ENCODE measurements around the gene ITPRIP. TPM values are rescaled to one million over a fixed set of nuclear protein-coding genes. Genes with fewer than 3 reads are reported as not detected.

Gene ITPRIP
- total RNA-seq, 1 experiment from 2014 or later = 5.3 TPM

DNA sequence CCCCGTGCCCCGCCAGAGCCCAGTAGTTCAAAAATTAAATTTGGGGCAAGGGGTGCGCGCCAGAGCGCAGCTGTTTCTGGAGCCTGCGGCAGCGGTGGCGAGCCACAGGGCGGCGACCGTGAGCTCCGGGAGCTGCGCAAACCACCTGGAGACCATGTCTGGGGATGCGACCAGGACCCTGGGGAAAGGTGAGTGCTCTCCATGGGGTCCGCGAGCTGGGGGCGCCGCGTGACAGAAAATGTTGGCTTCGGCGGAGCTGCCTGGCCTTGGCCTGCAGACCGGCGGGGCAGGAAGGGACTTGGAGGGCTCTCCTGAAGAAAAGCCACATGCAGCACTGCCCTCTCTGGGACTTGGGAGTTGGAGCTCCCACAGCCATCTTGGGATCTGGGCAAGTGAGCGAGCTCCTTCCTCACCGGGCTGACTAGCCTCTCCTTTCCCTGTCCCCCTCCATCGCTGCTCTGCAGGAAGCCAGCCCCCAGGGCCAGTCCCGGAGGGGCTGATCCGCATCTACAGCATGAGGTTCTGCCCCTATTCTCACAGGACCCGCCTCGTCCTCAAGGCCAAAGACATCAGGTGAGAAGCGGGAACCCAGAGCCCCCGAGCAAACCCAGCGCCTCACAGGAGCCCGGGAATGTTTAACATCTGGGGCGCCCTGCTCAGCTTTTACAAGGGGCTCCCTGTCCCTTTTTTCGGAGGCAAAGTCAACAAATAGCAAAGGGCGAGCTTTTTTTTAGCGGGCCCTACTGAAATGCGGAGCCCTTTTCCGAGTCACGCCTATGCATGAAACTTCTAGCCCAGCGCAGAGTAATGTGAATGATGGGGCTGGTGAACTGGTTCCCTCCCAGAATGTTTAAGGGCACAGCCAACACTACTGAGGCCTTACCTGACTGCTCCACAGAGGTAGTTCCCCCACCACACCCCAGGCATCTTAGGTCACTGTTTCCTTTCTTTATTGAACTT lies 63.2 kb downstream of the ITPRIP start:
- no peaks in the 10 kb centered on the region for H3K36me3 ChIP-seq
- H3K4me3 ChIP-seq = no peak overlapping the region
- no peaks in the 10 kb centered on the region for H3K9me3 ChIP-seq (replicated peaks)
- no peak for DNase-seq
- H3K27ac ChIP-seq = no peak overlapping the region
- H3K4me1 ChIP-seq = peaks cover 21% of the 10 kb centered on the region
- no peaks in the 10 kb centered on the region for H3K27me3 ChIP-seq

DNA sequence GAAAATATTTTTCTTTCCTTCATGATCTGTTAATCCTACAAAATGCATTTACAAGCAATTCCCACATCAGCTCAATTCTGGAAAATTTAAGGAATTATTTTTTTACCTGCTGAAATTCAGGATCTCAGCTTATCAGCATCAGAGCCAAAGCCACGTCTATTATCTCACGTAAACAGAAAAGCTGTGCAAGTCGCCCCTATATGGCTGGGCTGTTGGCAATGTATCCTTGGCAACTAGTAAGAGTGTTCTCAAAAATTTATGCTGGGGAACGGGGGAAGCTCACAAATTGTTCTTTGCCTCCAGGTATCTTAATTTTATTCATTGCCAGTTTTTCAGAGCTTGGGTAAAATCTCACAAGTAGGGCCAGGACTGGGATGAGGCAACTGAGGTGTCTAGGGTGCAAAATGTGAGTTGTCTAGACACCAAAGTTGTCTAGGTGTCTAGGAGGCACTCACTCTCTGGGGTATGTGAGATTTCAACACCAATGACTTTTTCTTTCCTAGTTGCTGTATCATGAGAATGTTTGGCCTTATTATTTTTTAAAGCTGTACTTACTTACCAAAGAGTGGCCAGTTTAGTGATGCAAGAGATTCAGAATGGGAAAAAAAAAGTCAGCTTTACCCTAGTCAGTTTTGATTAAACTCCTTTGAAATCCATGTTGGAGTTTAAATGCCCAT lies 64.2 kb downstream of the ITPRIP start:
- Histone ChIP-seq H3K4me1 (peaks cover 21% of the 10 kb centered on the region), H3K9me3 (replicated peaks) (no peaks in the 10 kb centered on the region), H3K4me3 (no peak overlapping the region), H3K27ac (no peak overlapping the region), H3K36me3 (no peaks in the 10 kb centered on the region), H3K27me3 (no peaks in the 10 kb centered on the region)
- no peak for DNase-seq

DNA sequence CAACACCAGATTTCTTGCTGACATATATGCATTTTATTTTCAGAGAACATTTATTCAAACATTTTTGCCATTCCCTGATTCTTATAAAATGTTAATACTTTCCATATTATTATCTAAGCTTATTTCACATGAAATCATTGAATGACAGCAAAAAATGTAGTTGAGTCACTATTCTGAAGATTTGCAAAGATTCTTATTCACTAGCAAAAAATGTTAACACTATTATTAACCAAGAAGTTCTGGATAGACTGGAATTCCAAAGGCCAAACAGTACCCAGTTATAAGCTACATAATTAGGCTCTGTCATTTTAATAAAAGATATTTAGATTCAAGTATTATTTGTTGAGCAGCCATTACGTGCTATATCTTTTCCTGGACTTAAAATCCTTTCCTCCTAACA lies 65.0 kb downstream of the ITPRIP start:
- DNase-seq = no peak
- Histone ChIP-seq H3K4me3 (no peak overlapping the region), H3K36me3 (no peaks in the 10 kb centered on the region), H3K27ac (no peak overlapping the region), H3K9me3 (replicated peaks) (no peaks in the 10 kb centered on the region), H3K27me3 (no peaks in the 10 kb centered on the region), H3K4me1 (peaks cover 21% of the 10 kb centered on the region)

DNA sequence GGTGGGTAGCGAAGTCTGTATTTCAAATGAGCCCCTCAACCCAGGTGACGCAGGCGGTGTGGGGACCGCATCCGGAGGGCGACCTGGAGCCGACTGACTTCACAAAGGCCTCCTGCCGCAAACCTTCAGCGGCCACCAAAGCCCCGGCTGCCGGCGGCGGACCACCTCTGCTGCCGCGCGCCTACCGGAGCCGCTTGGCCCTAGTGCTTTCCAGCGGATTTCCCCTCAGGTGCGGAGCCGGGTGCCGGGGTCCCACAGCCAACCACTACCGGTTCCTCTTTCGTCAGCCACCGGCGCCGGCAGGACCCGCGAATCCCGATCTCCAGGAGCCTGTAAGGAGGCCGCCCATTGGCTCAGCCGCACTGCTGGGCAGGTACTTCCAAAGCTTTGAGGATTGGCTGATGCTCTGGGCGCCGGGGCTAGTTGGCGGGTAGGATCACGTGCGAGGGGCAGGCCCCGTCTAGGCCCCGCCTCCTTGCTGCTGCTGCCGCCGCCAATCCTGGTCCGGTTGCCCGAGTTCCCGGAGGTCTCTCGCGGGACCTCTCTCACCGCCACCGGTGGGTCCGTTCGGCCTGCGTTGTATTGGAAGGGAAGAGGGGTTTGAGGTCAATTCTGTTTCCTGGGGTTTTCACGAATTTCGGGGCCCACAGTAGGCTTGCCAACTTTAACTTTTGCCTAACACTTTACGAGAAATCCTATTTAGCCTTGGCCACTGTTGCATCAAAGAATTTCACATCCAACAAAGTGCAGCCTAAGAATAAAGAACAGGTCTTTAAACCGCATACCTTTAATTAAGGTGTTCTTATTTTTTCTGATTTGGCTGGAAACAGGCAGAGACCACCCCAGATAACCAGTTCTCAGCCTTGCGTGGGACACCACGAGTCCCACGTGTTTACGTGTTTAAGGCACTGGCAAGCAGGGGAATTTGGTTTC lies 69.3 kb downstream of the ITPRIP start, which contains the start of gene GSTO2:
GSTO2 (plus strand) TSS at position 472 of the 933 bp plus-strand sequence. CDS start 5,732 bp downstream, outside the sequence.
- no peaks in the 10 kb centered on the region for H3K9me3 ChIP-seq (replicated peaks)
- peak; percentile 90 to 92 for DNase-seq
- H3K36me3 ChIP-seq = peaks cover 9% of the 10 kb centered on the region; the same call in 1 of the 2 replicates
- H3K4me3 ChIP-seq = peak within 1 kb of the TSS; percentile 66
- no peaks in the 10 kb centered on the region for H3K27me3 ChIP-seq
- peak within 1 kb of the TSS; percentile 62 for H3K27ac ChIP-seq
- peaks cover 19% of the 10 kb centered on the region for H3K4me1 ChIP-seq

GRCh38 chr10:104268405-104268712 lies 69.9 kb downstream of the ITPRIP start:
- Histone ChIP-seq H3K36me3 (peaks cover 9% of the 10 kb centered on the region; the same call in 1 of the 2 replicates), H3K9me3 (replicated peaks) (no peaks in the 10 kb centered on the region), H3K4me1 (peaks cover 19% of the 10 kb centered on the region), H3K27me3 (no peaks in the 10 kb centered on the region), H3K27ac (peak overlapping the region; percentile 62; the same call in 1 of the 2 replicates), H3K4me3 (peak overlapping the region; percentile 66)
- no peak for DNase-seq

- no peak overlapping the region for H3K27ac ChIP-seq
- no peaks in the 10 kb centered on the region for H3K27me3 ChIP-seq
- H3K4me3 ChIP-seq = peak overlapping the region; percentile 66
- H3K9me3 ChIP-seq (replicated peaks) = no peaks in the 10 kb centered on the region
- peaks cover 19% of the 10 kb centered on the region for H3K4me1 ChIP-seq
- DNase-seq = no peak
- peaks cover 9% of the 10 kb centered on the region; the same call in 1 of the 2 replicates for H3K36me3 ChIP-seq
These were observed 70.4 kb downstream of the ITPRIP start for GRCh38 chr10:104267721-104268404.

- no peak overlapping the region for H3K4me3 ChIP-seq
- H3K4me1 ChIP-seq = no peaks in the 10 kb centered on the region
- DNase-seq = no peak
- peaks cover 9% of the 10 kb centered on the region; the same call in 1 of the 2 replicates for H3K36me3 ChIP-seq
- no peak overlapping the region for H3K27ac ChIP-seq
- no peaks in the 10 kb centered on the region for H3K9me3 ChIP-seq (replicated peaks)
- H3K27me3 ChIP-seq = no peaks in the 10 kb centered on the region
These were observed 73.5 kb downstream of the ITPRIP start for GRCh38 chr10:104264783-104265182.

GRCh38 chr10:104262055-104262454 lies 76.2 kb downstream of the ITPRIP start:
- Histone ChIP-seq H3K4me1 (no peaks in the 10 kb centered on the region), H3K4me3 (no peak overlapping the region), H3K36me3 (peaks cover 12% of the 10 kb centered on the region), H3K27me3 (no peaks in the 10 kb centered on the region), H3K9me3 (replicated peaks) (no peaks in the 10 kb centered on the region), H3K27ac (no peak overlapping the region)
- no peak for DNase-seq

- Histone ChIP-seq H3K36me3 (peaks cover 7% of the 10 kb centered on the region), H3K27ac (no peak overlapping the region)
- DNase-seq = no peak
These were observed 77.5 kb downstream of the ITPRIP start for GRCh38 chr10:104260775-104261115.

GRCh38 chr10:104259999-104260774 lies 78.1 kb downstream of the ITPRIP start:
- H3K9me3 ChIP-seq (replicated peaks) = no peaks in the 10 kb centered on the region
- no peak overlapping the region for H3K27ac ChIP-seq
- no peaks in the 10 kb centered on the region for H3K27me3 ChIP-seq
- H3K36me3 ChIP-seq = peaks cover 3% of the 10 kb centered on the region; the same call in 1 of the 2 replicates
- H3K4me3 ChIP-seq = no peak overlapping the region
- DNase-seq = no peak
- H3K4me1 ChIP-seq = no peaks in the 10 kb centered on the region

More at GRCh38 chr10:104260775-104261115, 77.5 kb downstream of the ITPRIP start:
- H3K27me3 ChIP-seq = no peaks in the 10 kb centered on the region
- no peaks in the 10 kb centered on the region for H3K4me1 ChIP-seq
- H3K4me3 ChIP-seq = no peak overlapping the region
- H3K9me3 ChIP-seq (replicated peaks) = no peaks in the 10 kb centered on the region

Data from SJCRH30 (cell line).